Endothelial cell of umbilical vein (primary cell): Measurements from ENCODE around the gene ZHX3. TPM values are rescaled to one million over a fixed set of nuclear protein-coding genes. Genes with fewer than 3 reads are reported as not detected.

ENCODE experiments used
- BruUV-seq: library from RNA; stranded (reverse); fragments of 400-500 nt; replicated peaks from 2 replicates; lab custom pipeline; 2021; lab: Mats Ljungman, UMichigan
- CTCF ChIA-PET: fragments of 300-600, 350-600 bp; sonication (Branson Sonifier 250); formaldehyde crosslinking; loops from one replicate; lab custom pipeline; 2021; ENCODE audit warnings: antibody characterized with exemption, inconsistent platforms; lab: Charles Lee
- POLR2A ChIA-PET: fragments of 300-600, 350-600 bp; sonication (Branson Sonifier 250); formaldehyde crosslinking; loops from one replicate; lab custom pipeline; 2021; ENCODE audit warnings: antibody characterized with exemption, inconsistent platforms; lab: Charles Lee
- DNase-seq: peaks from one replicate; pipeline ENCODE4 v3.0.0-alpha.2; 2011; ENCODE audit warnings: low read depth, low spot score
- FAIRE-seq: peaks from 2 replicates; lab custom pipeline; 2011; peaks lifted over from hg19 to GRCh38; lab: Jason Lieb, UNC
- H2AFZ ChIP-seq: 2 replicates; pipeline ENCODE4 v1.6.0; 2012; ENCODE audit warnings: low read depth, low read length, control low read depth, inconsistent platforms
- H3K27ac ChIP-seq: 2 replicates; pipeline ENCODE4 v1.5.1; 2011; ENCODE audit warnings: low read depth, mild to moderate bottlenecking, control low read depth, low read length, moderate library complexity; ENCODE audit not compliant: insufficient read depth
- H3K27me3 ChIP-seq, 2 experiments: 2 replicates each; pipeline versions ENCODE4 v1.6.0 to v1.6.1; 2011; ENCODE audit warnings: low read length in 2 of 2, mixed read lengths in 1 of 2; ENCODE audit not compliant: control insufficient read depth in 2 of 2, insufficient read depth in 2 of 2
- H3K36me3 ChIP-seq, 2 experiments: 2 replicates in 1 of 2; 3 replicates in 1 of 2; pipeline ENCODE4 v1.5.1; 2011; ENCODE audit warnings: low read length in 2 of 2, mild to moderate bottlenecking in 1 of 2, moderate library complexity in 1 of 2; ENCODE audit not compliant: control insufficient read depth in 2 of 2, insufficient read depth in 2 of 2; ENCODE audit errors: extremely low read depth in 1 of 2
- H3K4me1 ChIP-seq: 3 replicates; pipeline ENCODE4 v1.5.1; 2011; ENCODE audit warnings: mild to moderate bottlenecking, low read length; ENCODE audit not compliant: control insufficient read depth, insufficient read depth; ENCODE audit errors: extremely low read depth
- H3K4me2 ChIP-seq: 2 replicates; pipeline ENCODE4 v1.6.1; 2011; ENCODE audit warnings: low read length, control low read depth, mixed read lengths; ENCODE audit not compliant: insufficient read depth
- H3K4me3 ChIP-seq, 3 experiments: fragments of 200-600 bp in 1 of 3; sonication (generic), shearing (Covaris generic) in 1 of 3; replicated peaks in 1 of 3; 2 replicates each; pipeline ENCODE4 v1.5.1; 2011 to 2016; ENCODE audit warnings: control low read depth in 3 of 3, low read length in 3 of 3, mild to moderate bottlenecking in 2 of 3, inconsistent platforms in 1 of 3, low read depth in 1 of 3, moderate library complexity in 1 of 3; ENCODE audit not compliant: insufficient read depth in 1 of 3
- H3K79me2 ChIP-seq: 2 replicates; pipeline ENCODE4 v1.6.0; 2012; ENCODE audit warnings: low read length, inconsistent platforms; ENCODE audit not compliant: control insufficient read depth, insufficient read depth
- H3K9ac ChIP-seq: replicated peaks from 2 replicates; pipeline ENCODE3; 2011; ENCODE audit warnings: low read length, control low read depth; ENCODE audit not compliant: insufficient read depth; ENCODE audit errors: extremely low read depth
- H3K9me1 ChIP-seq: replicated peaks from 3 replicates; pipeline ENCODE4 v1.6.0; 2011; ENCODE audit warnings: mild to moderate bottlenecking, low read length; ENCODE audit not compliant: control insufficient read depth, insufficient read depth; ENCODE audit errors: extremely low read depth
- H3K9me3 ChIP-seq: replicated peaks from 2 replicates; pipeline ENCODE4 v1.5.1; 2012; ENCODE audit warnings: low read length, inconsistent platforms; ENCODE audit not compliant: control insufficient read depth, insufficient read depth
- H4K20me1 ChIP-seq: replicated peaks from 2 replicates; pipeline ENCODE3; 2011; ENCODE audit warnings: mild to moderate bottlenecking, low read length; ENCODE audit not compliant: control insufficient read depth, insufficient read depth; ENCODE audit errors: extremely low read depth
- CTCF ChIP-seq, 2 donors: IDR thresholded peaks; 1 replicate in 1 of 2; 2 replicates in 1 of 2; pipeline ENCODE4 v1.5.1; 2011; ENCODE audit warnings: low read length in 2 of 2, mild to moderate bottlenecking in 2 of 2, moderate library complexity in 2 of 2, control low read depth in 1 of 2, inconsistent platforms in 1 of 2, low read depth in 1 of 2; ENCODE audit not compliant: insufficient read depth in 1 of 2; ENCODE audit errors: extremely low read depth in 1 of 2
- EZH2 ChIP-seq: IDR thresholded peaks from 2 replicates; pipeline ENCODE4 v1.6.1; 2012; ENCODE audit warnings: borderline replicate concordance, low read depth, mild to moderate bottlenecking, moderate library complexity, low read length, inconsistent platforms; ENCODE audit not compliant: severe bottlenecking
- FOS ChIP-seq: IDR thresholded peaks from 2 replicates; pipeline ENCODE4 v1.6.1; 2011; ENCODE audit warnings: mild to moderate bottlenecking, low read length, moderate library complexity, borderline replicate concordance; ENCODE audit not compliant: insufficient read depth
- GATA2 ChIP-seq: IDR thresholded peaks from 2 replicates; pipeline ENCODE4 v1.7.0; 2011; ENCODE audit warnings: low read depth, mild to moderate bottlenecking, moderate library complexity, mixed read lengths, low read length; ENCODE audit not compliant: insufficient read length, insufficient read depth
- JUN ChIP-seq: IDR thresholded peaks from 2 replicates; pipeline ENCODE4 v1.6.1; 2011; ENCODE audit warnings: borderline replicate concordance, low read depth; ENCODE audit not compliant: insufficient read length, insufficient read depth
- MYC ChIP-seq: IDR thresholded peaks from one replicate; pipeline ENCODE4 v1.6.1; 2011; ENCODE audit warnings: mild to moderate bottlenecking, low read depth, low read length
- POLR2A ChIP-seq: IDR thresholded peaks from 2 replicates; pipeline ENCODE4 v1.6.1; 2012; ENCODE audit warnings: low read depth, mild to moderate bottlenecking, control low read depth, low read length
- POLR2AphosphoS5 ChIP-seq: IDR thresholded peaks from 2 replicates; pipeline ENCODE4 v1.6.1; 2012; ENCODE audit warnings: low read depth, mild to moderate bottlenecking, control low read depth, low read length, moderate library complexity; ENCODE audit not compliant: insufficient read depth
- dilution Hi-C: fragments of 300-500 bp; cut with MboI; formaldehyde crosslinking; loops from one replicate; pipeline ENCODE4 v1.15.0; 2019; ENCODE audit warnings: low sequenced_read_pairs; ENCODE audit not compliant: extremely low pct_ligation_motif_present
- intact Hi-C: fragments of 100-400 bp; cut with micrococcal nuclease; formaldehyde crosslinking; loops from one replicate; pipeline ENCODE4 v1.10.0; 2022
- polyA plus RNA-seq, 4 experiments: library from polyadenylated mRNA; depleted of rRNA in 3 of 4; stranded (reverse) in 3 of 4; unstranded in 1 of 4; fragments of >200 nt; gene quantifications; 2 replicates each; pipeline versions ENCODE4 v1.2.1 to v1.2.3, GENCODE V29; 2011 to 2012; ENCODE audit warnings: missing spikeins in 1 of 4
- total RNA-seq: library from RNA; stranded (reverse); gene quantifications from 2 replicates; pipeline ENCODE4 v1.2.3, GENCODE V29; 2021

ZHX3 gene
- total and polyA plus RNA-seq, 2 donors (not counting 3 experiments of a cell fraction or from before 2014, with no cell fraction given), result 7.4 to 17.8 TPM

- dilution Hi-C loops (no loop called here), intact Hi-C loops (loop anchor here (2.0 kb wide), 1 partner anchor 15 kb away; the partner anchor contains the start of gene PLCG1)
- Histone ChIP-seq H3K27ac (peak overlapping the region; percentile 96), H3K9me3 (no peaks in the 10 kb centered on the region), H3K27me3 (no peaks in the 10 kb centered on the region), H3K9ac (peak overlapping the region; percentile 58), H4K20me1 (peaks cover 3% of the 10 kb centered on the region), H3K36me3 (no peaks in the 10 kb centered on the region), H3K4me2 (peak overlapping the region; percentile 20), H3K4me3 (no peak overlapping the region), H3K9me1 (no peaks in the 10 kb centered on the region), H3K79me2 (peaks cover 97% of the 10 kb centered on the region), H3K4me1 (peaks cover 72% of the 10 kb centered on the region), H2AFZ (no peak overlapping the region)
- no peak for DNase-seq
- no TSS peak for BruUV-seq
- CTCF ChIA-PET, result interaction anchor here (0.8 to 3.8 kb wide), 12 partner anchors 8 to 260 kb away, joined by 3 to 26 read pairs (median 5); partner anchors contain the start of gene PLCG1
- TF ChIP-seq CTCF (IDR thresholded peaks at IDR 0.05; ENCODE audit: extremely low read depth in 1 of 2, insufficient read depth in 1 of 2, low read depth in 1 of 2, low read length in 2 of 2) (no peak), POLR2AphosphoS5 (no peak), JUN (no peak), FOS (no peak), POLR2A (no peak), GATA2 (no peak), MYC (no peak), EZH2 (no peak)
- POLR2A ChIA-PET, result interaction anchor here (1.0 to 1.5 kb wide), 2 partner anchors 9 to 13 kb away, joined by 3 to 8 read pairs; no protein-coding TSS in a partner anchor
- FAIRE-seq, result no peak
Measured at GRCh38 chr20:41151134-41151869, 166.2 kb downstream of the ZHX3 start.
